ENCODE measurements around the gene ENGASE. TPM values are rescaled to one million over a fixed set of nuclear protein-coding genes. Genes with fewer than 3 reads are reported as not detected.

ENGASE gene
- total and polyA plus RNA-seq, 2 experiments from 2014 or later = 9.0 to 27.1 TPM

DNA sequence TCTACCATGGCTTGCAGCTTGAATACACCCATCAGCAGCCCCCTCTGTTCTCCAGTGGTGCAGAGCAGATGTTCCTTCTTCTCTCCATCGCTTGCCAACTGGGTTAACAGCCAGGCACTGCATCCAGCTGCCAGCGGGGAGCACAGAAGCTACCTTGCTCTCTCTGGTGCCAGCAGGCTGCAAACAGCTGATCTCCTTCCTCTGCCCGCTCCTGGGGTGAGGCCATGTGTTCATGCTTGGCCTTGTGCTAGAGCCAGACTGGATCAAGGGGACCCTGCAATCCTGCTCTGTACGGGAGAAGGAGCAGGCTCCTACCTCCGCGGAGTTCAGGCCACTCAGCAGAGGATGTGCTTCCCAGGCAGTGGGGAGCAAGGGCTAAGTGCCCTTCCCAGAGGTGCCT lies 24.1 kb upstream of the ENGASE start (continued):
- no peak for TF ChIP-seq CTCF (conservative IDR thresholded peaks at IDR 0.05; ENCODE audit: low read depth in 2 of 2)
- TF ChIP-seq NANOG (IDR thresholded peaks at IDR 0.05; ENCODE audit: borderline replicate concordance) = no peak
- no peak for TF ChIP-seq STAT1 (IDR thresholded peaks at IDR 0.05; ENCODE audit: unreplicated experiment)
- TF ChIP-seq, protein P1, sequence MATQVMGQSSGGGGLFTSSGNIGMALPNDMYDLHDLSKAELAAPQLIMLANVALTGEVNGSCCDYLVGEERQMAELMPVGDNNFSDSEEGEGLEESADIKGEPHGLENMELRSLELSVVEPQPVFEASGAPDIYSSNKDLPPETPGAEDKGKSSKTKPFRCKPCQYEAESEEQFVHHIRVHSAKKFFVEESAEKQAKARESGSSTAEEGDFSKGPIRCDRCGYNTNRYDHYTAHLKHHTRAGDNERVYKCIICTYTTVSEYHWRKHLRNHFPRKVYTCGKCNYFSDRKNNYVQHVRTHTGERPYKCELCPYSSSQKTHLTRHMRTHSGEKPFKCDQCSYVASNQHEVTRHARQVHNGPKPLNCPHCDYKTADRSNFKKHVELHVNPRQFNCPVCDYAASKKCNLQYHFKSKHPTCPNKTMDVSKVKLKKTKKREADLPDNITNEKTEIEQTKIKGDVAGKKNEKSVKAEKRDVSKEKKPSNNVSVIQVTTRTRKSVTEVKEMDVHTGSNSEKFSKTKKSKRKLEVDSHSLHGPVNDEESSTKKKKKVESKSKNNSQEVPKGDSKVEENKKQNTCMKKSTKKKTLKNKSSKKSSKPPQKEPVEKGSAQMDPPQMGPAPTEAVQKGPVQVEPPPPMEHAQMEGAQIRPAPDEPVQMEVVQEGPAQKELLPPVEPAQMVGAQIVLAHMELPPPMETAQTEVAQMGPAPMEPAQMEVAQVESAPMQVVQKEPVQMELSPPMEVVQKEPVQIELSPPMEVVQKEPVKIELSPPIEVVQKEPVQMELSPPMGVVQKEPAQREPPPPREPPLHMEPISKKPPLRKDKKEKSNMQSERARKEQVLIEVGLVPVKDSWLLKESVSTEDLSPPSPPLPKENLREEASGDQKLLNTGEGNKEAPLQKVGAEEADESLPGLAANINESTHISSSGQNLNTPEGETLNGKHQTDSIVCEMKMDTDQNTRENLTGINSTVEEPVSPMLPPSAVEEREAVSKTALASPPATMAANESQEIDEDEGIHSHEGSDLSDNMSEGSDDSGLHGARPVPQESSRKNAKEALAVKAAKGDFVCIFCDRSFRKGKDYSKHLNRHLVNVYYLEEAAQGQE (IDR thresholded peaks at IDR 0.05; ENCODE audit: unreplicated experiment) = no peak
- TF ChIP-seq JUNB (IDR thresholded peaks at IDR 0.05; ENCODE audit: unreplicated experiment) = no peak
- no peak for TF ChIP-seq ZNF114 (CRISPR knock-in tag; IDR thresholded peaks at IDR 0.05)
- TF ChIP-seq EZH2 (IDR thresholded peaks at IDR 0.05; ENCODE audit: low read depth, unreplicated experiment) = no peak

- H3K9me3 Mint-ChIP-seq = peaks cover 27% of the 10 kb centered on the region
- no peak overlapping the region for H3K4me3 Mint-ChIP-seq
- H3K27me3 Mint-ChIP-seq (ENCODE audit: insufficient read depth, low read depth, poor library complexity) = peaks cover 15% of the 10 kb centered on the region
- H3F3A ChIP-seq (replicated peaks; ENCODE audit: low read depth) = no peaks in the 10 kb centered on the region
- no peaks in the 10 kb centered on the region; the same call in 2 of the 3 replicates for H3K36me3 Mint-ChIP-seq (ENCODE audit: low read depth)
- no peak overlapping the region for H2AFZ ChIP-seq
- no peak for DNase-seq (ENCODE audit: low spot score)
- no peak for ATAC-seq
- no peak overlapping the region for H3K27ac Mint-ChIP-seq
- H3K4me3 ChIP-seq = no peak overlapping the region
- H3K9me2 ChIP-seq (ENCODE audit: insufficient read depth) = no peaks in the 10 kb centered on the region
- no peaks in the 10 kb centered on the region for H3K27me3 ChIP-seq (ENCODE audit: insufficient read depth)
- no peaks in the 10 kb centered on the region for H3K4me1 Mint-ChIP-seq
- no peaks in the 10 kb centered on the region for H3K79me2 ChIP-seq (replicated peaks; ENCODE audit: insufficient read depth)
- H3K4me1 ChIP-seq (ENCODE audit: insufficient read depth) = no peaks in the 10 kb centered on the region
- no peak overlapping the region for H3K27ac ChIP-seq (ENCODE audit: low read depth)
- H3K36me3 ChIP-seq (ENCODE audit: insufficient read depth) = no peaks in the 10 kb centered on the region
- no peak overlapping the region for H3K4me2 ChIP-seq
- H4K20me1 ChIP-seq (replicated peaks; ENCODE audit: insufficient read depth) = no peaks in the 10 kb centered on the region
- no peak for TF ChIP-seq ETS1 (IDR thresholded peaks at IDR 0.05)
- no peak for TF ChIP-seq JUNB (IDR thresholded peaks at IDR 0.05; ENCODE audit: unreplicated experiment)
- no peak for TF ChIP-seq EZH2 (IDR thresholded peaks at IDR 0.05; ENCODE audit: low read depth, unreplicated experiment)
- TF ChIP-seq CTCF (conservative IDR thresholded peaks at IDR 0.05; ENCODE audit: low read depth in 2 of 2) = no peak
- no peak for TF ChIP-seq EZH2phosphoT487 (IDR thresholded peaks at IDR 0.05; ENCODE audit: unreplicated experiment)
- no peak for TF ChIP-seq ZNF462 (CRISPR knock-in tag; IDR thresholded peaks at IDR 0.05)
Observed at GRCh38 chr17:79051306-79051705, 23.3 kb upstream of the ENGASE start.

Data from GM23338 (cell line).